Neutrophil (primary cell): ENCODE data around the gene TRIML2.

Experiments used
- H3K27ac ChIP-seq: fragments of 200-600 bp; sonication (generic); 2 replicates; pipeline ENCODE4 v1.5.1; 2016; ENCODE audit warnings: mild to moderate bottlenecking, moderate library complexity
- H3K27me3 ChIP-seq: fragments of 200-600 bp; sonication (generic); 2 replicates; pipeline ENCODE4 v1.6.0; 2016; ENCODE audit warnings: mild to moderate bottlenecking
- H3K36me3 ChIP-seq: fragments of 200-600 bp; sonication (generic); 2 replicates; pipeline ENCODE4 v1.5.1; 2017
- H3K4me1 ChIP-seq, 2 experiments: fragments of 200-600 bp in 1 of 2; sonication (generic) in 1 of 2; 1 replicate in 1 of 2; 2 replicates in 1 of 2; pipeline versions ENCODE4 v1.5.1 to v1.6.1; 2013 to 2016; ENCODE audit warnings: low read depth in 1 of 2, low read length in 1 of 2, mild to moderate bottlenecking in 1 of 2, moderate library complexity in 1 of 2; ENCODE audit not compliant: control insufficient read depth in 1 of 2, insufficient read depth in 1 of 2
- H3K4me3 ChIP-seq, 2 experiments: fragments of 200-600 bp in 1 of 2; sonication (generic) in 1 of 2; 1 replicate in 1 of 2; 2 replicates in 1 of 2; pipeline ENCODE4 v1.5.1; 2013 to 2016; ENCODE audit warnings: low read depth in 1 of 2, low read length in 1 of 2, mild to moderate bottlenecking in 1 of 2, moderate library complexity in 1 of 2
- H3K9me3 ChIP-seq: fragments of 200-600 bp; sonication (generic); 2 replicates; pipeline ENCODE4 v1.5.1; 2016
- CTCF ChIP-seq: fragments of 200-600 bp; sonication (generic); IDR thresholded peaks from 2 replicates; pipeline ENCODE4 v1.5.1; 2016; ENCODE audit warnings: antibody characterized with exemption

Gene TRIML2

GRCh38 chr4:188132232-188132631, 22.8 kb upstream of the TRIML2 start:
- Histone ChIP-seq H3K4me3 (no peak overlapping the region), H3K9me3 (no peaks in the 10 kb centered on the region), H3K4me1 (no peaks in the 10 kb centered on the region), H3K27ac (no peak overlapping the region), H3K27me3 (no peaks in the 10 kb centered on the region), H3K36me3 (no peaks in the 10 kb centered on the region)
- no peak for TF ChIP-seq CTCF

- H3K9me3 ChIP-seq, result no peaks in the 10 kb centered on the region
- no peaks in the 10 kb centered on the region for H3K4me1 ChIP-seq
- no peaks in the 10 kb centered on the region for H3K36me3 ChIP-seq
- H3K4me3 ChIP-seq, result no peak overlapping the region
- TF ChIP-seq CTCF, result no peak
- no peak overlapping the region for H3K27ac ChIP-seq
- H3K27me3 ChIP-seq, result no peaks in the 10 kb centered on the region
These were observed 21.0 kb upstream of the TRIML2 start for GRCh38 chr4:188130355-188130754.

GRCh38 chr4:188127214-188127874, 17.9 kb upstream of the TRIML2 start:
- H3K9me3 ChIP-seq, result no peaks in the 10 kb centered on the region
- no peaks in the 10 kb centered on the region for H3K27me3 ChIP-seq
- no peak for TF ChIP-seq CTCF
- no peaks in the 10 kb centered on the region for H3K36me3 ChIP-seq
- no peaks in the 10 kb centered on the region for H3K4me1 ChIP-seq
- H3K4me3 ChIP-seq, result no peak overlapping the region
- H3K27ac ChIP-seq, result no peak overlapping the region

GRCh38 chr4:188121530-188121929, 12.1 kb upstream of the TRIML2 start:
- Histone ChIP-seq H3K27me3 (no peaks in the 10 kb centered on the region), H3K36me3 (no peaks in the 10 kb centered on the region), H3K9me3 (no peaks in the 10 kb centered on the region), H3K4me3 (no peak overlapping the region), H3K27ac (no peak overlapping the region), H3K4me1 (no peaks in the 10 kb centered on the region)
- no peak for TF ChIP-seq CTCF

GRCh38 chr4:188117631-188118324, 8.4 kb upstream of the TRIML2 start:
- H3K9me3 ChIP-seq, result no peaks in the 10 kb centered on the region
- TF ChIP-seq CTCF, result no peak

More at GRCh38 chr4:188117631-188118324, 8.4 kb upstream of the TRIML2 start:
- Histone ChIP-seq H3K36me3 (no peaks in the 10 kb centered on the region), H3K4me3 (no peak overlapping the region), H3K27ac (no peak overlapping the region), H3K4me1 (no peaks in the 10 kb centered on the region), H3K27me3 (no peaks in the 10 kb centered on the region)
